Neuronal stem cell (in vitro differentiated cells): Measurements from ENCODE around the gene ZNF548. TPM values are rescaled to one million over a fixed set of nuclear protein-coding genes. Genes with fewer than 3 reads are reported as not detected.

Source experiments
- DNase-seq: peaks from one replicate; pipeline ENCODE4 v3.0.0-alpha.2; 2013; ENCODE audit warnings: low spot score
- H2AFZ ChIP-seq: one replicate; pipeline ENCODE4 v1.6.1; 2013; ENCODE audit warnings: mild to moderate bottlenecking, low read length, inconsistent platforms
- H2AK5ac ChIP-seq: 2 replicates; pipeline ENCODE4 v1.6.1; 2013; ENCODE audit warnings: low read depth, mild to moderate bottlenecking, inconsistent platforms, low read length, moderate library complexity, mixed read lengths
- H2BK120ac ChIP-seq: 2 replicates; pipeline ENCODE4 v1.6.1; 2013; ENCODE audit warnings: low read depth, mild to moderate bottlenecking, inconsistent platforms, low read length, moderate library complexity, mixed read lengths
- H2BK12ac ChIP-seq: one replicate; pipeline ENCODE4 v1.6.1; 2013; ENCODE audit warnings: low read length, inconsistent platforms
- H2BK15ac ChIP-seq: 2 replicates; pipeline ENCODE4 v1.6.1; 2013; ENCODE audit warnings: mild to moderate bottlenecking, low read length, inconsistent platforms, mixed read lengths
- H2BK5ac ChIP-seq: one replicate; pipeline ENCODE4 v1.6.1; 2013; ENCODE audit warnings: inconsistent platforms, mild to moderate bottlenecking, low read length, moderate library complexity
- H3K14ac ChIP-seq: one replicate; pipeline ENCODE4 v1.6.1; 2013; ENCODE audit warnings: low read length, inconsistent platforms
- H3K18ac ChIP-seq: 2 replicates; pipeline ENCODE4 v1.6.1; 2013; ENCODE audit warnings: low read length, inconsistent platforms
- H3K23ac ChIP-seq: 2 replicates; pipeline ENCODE4 v1.6.1; 2013; ENCODE audit warnings: low read depth, mild to moderate bottlenecking, mixed read lengths, low read length, inconsistent platforms; ENCODE audit not compliant: poor library complexity
- H3K27ac ChIP-seq: replicated peaks from 3 replicates; pipeline ENCODE4 v1.5.1; 2013; ENCODE audit warnings: low read length, inconsistent platforms
- H3K27me3 ChIP-seq, 3 experiments: 2 replicates each; pipeline ENCODE4 v1.6.1; 2013; ENCODE audit warnings: low read length in 3 of 3, mild to moderate bottlenecking in 2 of 3, inconsistent platforms in 1 of 3, low read depth in 1 of 3, mixed read lengths in 1 of 3, moderate library complexity in 1 of 3; ENCODE audit not compliant: control insufficient read depth in 3 of 3, insufficient read depth in 3 of 3
- H3K36me3 ChIP-seq, 2 donors: replicated peaks in 1 of 2; 2 replicates each; pipeline ENCODE4 v1.6.1; 2013; ENCODE audit warnings: low read length in 2 of 2; ENCODE audit not compliant: control insufficient read depth in 2 of 2, insufficient read depth in 2 of 2
- H3K4ac ChIP-seq: 2 replicates; pipeline ENCODE4 v1.6.1; 2013; ENCODE audit warnings: inconsistent platforms, mild to moderate bottlenecking, low read length, moderate library complexity
- H3K4me1 ChIP-seq, 2 donors: 1 replicate in 1 of 2; 2 replicates in 1 of 2; pipeline ENCODE4 v1.6.1; 2013; ENCODE audit warnings: low read length in 2 of 2, low read depth in 1 of 2; ENCODE audit not compliant: control insufficient read depth in 2 of 2, insufficient read depth in 1 of 2
- H3K4me2 ChIP-seq: one replicate; pipeline ENCODE4 v1.6.1; 2013; ENCODE audit warnings: mild to moderate bottlenecking, low read length, inconsistent platforms; ENCODE audit not compliant: insufficient read depth, poor library complexity, severe bottlenecking
- H3K4me3 ChIP-seq, 2 donors: 2 replicates each; pipeline ENCODE4 v1.5.1; 2013; ENCODE audit warnings: low read length in 2 of 2, mild to moderate bottlenecking in 2 of 2, inconsistent platforms in 1 of 2, moderate library complexity in 1 of 2
- H3K79me1 ChIP-seq: one replicate; pipeline ENCODE4 v1.6.1; 2013; ENCODE audit warnings: low read depth, mild to moderate bottlenecking, inconsistent platforms, low read length, moderate library complexity
- H3K9ac ChIP-seq: one replicate; pipeline ENCODE4 v1.6.1; 2013; ENCODE audit warnings: mild to moderate bottlenecking, low read depth, low read length, inconsistent platforms; ENCODE audit not compliant: poor library complexity
- H3K9me3 ChIP-seq, 2 donors: replicated peaks in 1 of 2; 2 replicates each; pipeline versions ENCODE3 to v1.6.1; 2013; ENCODE audit warnings: low read length in 2 of 2, mild to moderate bottlenecking in 2 of 2, inconsistent platforms in 1 of 2, low read depth in 1 of 2, mixed read lengths in 1 of 2, moderate library complexity in 1 of 2; ENCODE audit not compliant: control insufficient read depth in 2 of 2, insufficient read depth in 1 of 2
- H4K8ac ChIP-seq: one replicate; pipeline ENCODE4 v1.6.1; 2013; ENCODE audit warnings: low read depth, mild to moderate bottlenecking, inconsistent platforms, low read length, moderate library complexity
- H4K91ac ChIP-seq: one replicate; pipeline ENCODE4 v1.6.1; 2013; ENCODE audit warnings: low read length, low read depth, mild to moderate bottlenecking, inconsistent platforms; ENCODE audit not compliant: poor library complexity
- WGBS, 2 donors: extraction: QIAGEN DNeasy Blood & Tissue Kit; methylation state at CpG; one replicate each; pipeline ENCODE4 v1.1.7; 2013; ENCODE audit warnings: missing lambda C conversion rate in 2 of 2, mixed read lengths in 1 of 2; ENCODE audit not compliant: insufficient read length in 2 of 2, insufficient replicate concordance in 1 of 2; ENCODE audit errors: extremely low coverage in 2 of 2; 5-methylcytosine and 5-hydroxymethylcytosine counted together
- polyA plus RNA-seq, 2 experiments: library from polyadenylated mRNA; stranded (reverse); fragments of 200-250 nt; gene quantifications; one replicate each; pipeline ENCODE4 v1.2.3, GENCODE V29; 2013

Gene ZNF548
- 9.3 TPM for polyA plus RNA-seq (2013, experiment 1 of 2)
- polyA plus RNA-seq (2013, experiment 2 of 2), result 9.1 TPM

DNA sequence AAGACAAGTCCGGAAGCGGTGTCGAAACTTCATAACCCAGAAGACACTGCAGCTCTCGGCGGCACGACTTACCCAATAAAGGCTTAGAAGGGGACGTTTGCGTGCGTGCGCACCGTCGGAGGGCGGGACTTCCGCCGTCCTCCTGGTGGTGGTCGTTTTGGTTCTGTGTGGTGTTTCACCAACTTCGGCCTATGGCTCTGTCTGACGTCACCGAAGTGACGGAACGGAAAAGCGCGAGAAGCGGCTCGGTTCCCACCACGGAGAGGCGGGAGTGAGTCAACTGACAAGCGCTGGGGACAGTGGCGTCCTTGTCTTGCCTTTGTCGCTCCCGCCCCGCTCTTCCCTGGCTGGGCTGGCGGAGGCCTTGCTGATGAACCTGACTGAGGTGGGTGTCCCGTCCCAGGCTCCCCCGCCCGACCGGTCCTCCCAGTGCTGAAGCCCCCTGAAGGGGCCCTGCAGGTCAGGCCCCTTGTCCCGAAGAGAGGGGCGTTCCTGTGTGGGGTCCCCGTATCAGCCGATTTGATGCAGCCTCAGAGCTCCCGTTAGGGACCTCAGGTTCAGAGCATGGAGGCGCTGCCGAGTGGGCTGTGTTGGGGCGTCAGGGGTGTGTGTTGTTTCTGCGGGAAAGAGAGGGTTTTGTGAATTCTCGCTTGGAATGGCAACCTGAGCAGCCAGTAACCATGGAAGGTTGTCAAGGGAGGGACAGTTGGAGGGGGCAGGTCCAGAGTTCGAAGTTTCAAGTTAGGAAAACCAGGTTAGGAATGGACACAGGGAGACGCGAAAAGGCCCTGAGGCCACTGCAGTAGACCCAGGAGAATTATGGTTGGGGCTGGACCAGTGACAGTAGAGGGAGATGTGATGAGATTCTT is at the start of gene ZNF548:
TSS of gene ZNF548 (plus strand) at position 125 of the 869 bp plus-strand sequence. CDS start at position 371, 246 bp downstream.
- peak within 1 kb of the TSS; percentile 42 for H2BK12ac ChIP-seq
- H3K18ac ChIP-seq, result peak within 1 kb of the TSS; percentile 95
- H3K23ac ChIP-seq, result peak within 1 kb of the TSS; percentile 23
- H3K27ac ChIP-seq, result peak within 1 kb of the TSS; percentile 84
- no peak within 1 kb of the TSS for H4K91ac ChIP-seq
- peak within 1 kb of the TSS; percentile 62 for H3K4me2 ChIP-seq
- no peak within 1 kb of the TSS for H3K4ac ChIP-seq
- H3K27me3 ChIP-seq, result no peaks in the 10 kb centered on the region
- H2BK120ac ChIP-seq, result no peak within 1 kb of the TSS
- DNase-seq, result peak; percentile 99
- H3K9ac ChIP-seq, result peak within 1 kb of the TSS; percentile 82
- peak within 1 kb of the TSS; percentile 41 for H2AK5ac ChIP-seq
- WGBS, 2 donors, result no CpG with 5 or more reads among the region's 50 CpGs
- peak within 1 kb of the TSS; percentile 91 for H2AFZ ChIP-seq
- peak within 1 kb of the TSS; percentile 76 for H2BK5ac ChIP-seq
- no peak within 1 kb of the TSS for H4K8ac ChIP-seq
- H3K36me3 ChIP-seq, result peaks cover 7 to 23% of the 10 kb centered on the region in 2 donors
- peaks cover 3 to 6% of the 10 kb centered on the region in 2 donors for H3K4me1 ChIP-seq
- H3K4me3 ChIP-seq, result peak within 1 kb of the TSS; percentile 65 to 82
- H3K79me1 ChIP-seq, result peaks cover 3% of the 10 kb centered on the region
- H2BK15ac ChIP-seq, result no peak within 1 kb of the TSS
- H3K14ac ChIP-seq, result no peak within 1 kb of the TSS
- H3K9me3 ChIP-seq, result peaks cover 0 to 3% of the 10 kb centered on the region in 2 donors

DNA sequence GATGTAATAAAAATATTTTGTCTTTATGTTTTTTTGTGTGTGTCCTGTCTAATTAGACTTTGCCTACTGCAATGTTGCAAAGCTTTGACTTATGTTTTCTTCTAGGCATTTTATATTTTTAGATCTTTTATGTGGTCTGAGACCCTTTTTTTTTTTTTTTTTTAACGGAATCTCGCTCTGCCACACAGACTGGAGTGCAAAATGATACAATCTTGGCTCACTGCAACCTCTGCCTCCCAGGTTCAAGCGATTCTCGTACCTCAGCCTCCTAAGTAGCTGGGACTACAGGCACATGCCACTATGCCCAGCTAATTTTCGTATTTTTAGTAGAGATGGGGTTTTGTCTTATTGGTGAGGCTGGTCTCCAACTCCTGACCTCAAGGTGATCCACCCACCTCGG is 47.1 kb upstream of the ZNF548 start:
- H4K8ac ChIP-seq, result no peak overlapping the region
- no CpG with 5 or more reads among the region's 6 CpGs for WGBS, 2 donors
- H3K4me3 ChIP-seq, result no peak overlapping the region
- H3K27ac ChIP-seq, result no peak overlapping the region
- no peak overlapping the region for H2BK15ac ChIP-seq
- H2BK120ac ChIP-seq, result no peak overlapping the region
- no peak overlapping the region for H3K18ac ChIP-seq
- no peak overlapping the region for H3K4ac ChIP-seq
- no peak overlapping the region for H3K23ac ChIP-seq
- no peak overlapping the region for H2BK12ac ChIP-seq
- no peak overlapping the region for H2AFZ ChIP-seq
- no peak overlapping the region for H4K91ac ChIP-seq
- H3K4me2 ChIP-seq, result no peak overlapping the region
- H2AK5ac ChIP-seq, result no peak overlapping the region
- DNase-seq, result no peak
- H3K4me1 ChIP-seq, result no peaks in the 10 kb centered on the region
- H3K9me3 ChIP-seq, result no peaks in the 10 kb centered on the region
- H3K79me1 ChIP-seq, result no peaks in the 10 kb centered on the region
- H3K36me3 ChIP-seq, result no peaks in the 10 kb centered on the region
- H3K14ac ChIP-seq, result no peak overlapping the region
- H2BK5ac ChIP-seq, result no peak overlapping the region
- peaks cover 0 to 5% (median 0%) of the 10 kb centered on the region in 3 experiments for H3K27me3 ChIP-seq
- no peak overlapping the region for H3K9ac ChIP-seq

DNA sequence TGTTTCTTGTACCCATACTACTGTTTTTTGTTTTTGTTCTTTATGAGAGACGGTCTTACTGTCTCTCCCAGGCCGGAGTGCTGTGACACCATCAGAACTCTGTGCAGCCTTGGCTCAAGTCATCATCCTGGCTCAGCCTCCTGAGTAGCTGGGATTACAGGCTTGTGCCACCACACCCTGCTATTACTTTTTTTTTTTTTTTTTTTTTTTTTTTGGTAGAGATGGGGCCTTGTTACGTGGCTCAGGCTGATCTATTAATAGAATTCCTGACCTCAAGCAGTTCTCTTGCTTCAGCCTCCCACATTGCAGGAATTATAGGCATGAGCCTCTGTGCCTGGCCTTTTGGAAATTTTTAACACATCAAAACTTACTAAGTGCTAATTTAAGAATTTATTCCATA is 41.5 kb upstream of the ZNF548 start:
- no peak overlapping the region for H4K91ac ChIP-seq
- peaks cover 0 to 5% (median 0%) of the 10 kb centered on the region in 3 experiments for H3K27me3 ChIP-seq
- peaks cover 0 to 7% of the 10 kb centered on the region in 2 donors for H3K36me3 ChIP-seq
- H2AK5ac ChIP-seq, result no peak overlapping the region
- H2BK12ac ChIP-seq, result no peak overlapping the region
- H3K4me3 ChIP-seq, result no peak overlapping the region
- no peak overlapping the region for H3K9ac ChIP-seq
- H3K79me1 ChIP-seq, result peaks cover 7% of the 10 kb centered on the region
- no peak overlapping the region for H2BK120ac ChIP-seq
- H3K23ac ChIP-seq, result no peak overlapping the region
- no peak overlapping the region for H2AFZ ChIP-seq
- H3K9me3 ChIP-seq, result no peaks in the 10 kb centered on the region
- DNase-seq, result no peak
- H3K18ac ChIP-seq, result no peak overlapping the region
- H2BK15ac ChIP-seq, result no peak overlapping the region
- no peak overlapping the region for H3K27ac ChIP-seq
- no peak overlapping the region for H2BK5ac ChIP-seq
- no peak overlapping the region for H3K4ac ChIP-seq
- no CpG with 5 or more reads among the region's 3 CpGs for WGBS, 2 donors
- H3K4me2 ChIP-seq, result no peak overlapping the region
- peaks cover 0 to 5% of the 10 kb centered on the region in 2 donors for H3K4me1 ChIP-seq
- no peak overlapping the region for H3K14ac ChIP-seq
- no peak overlapping the region for H4K8ac ChIP-seq
